ENCODE data around the gene VSTM2A.

VSTM2A gene

GRCh38 chr7:54545241-54545563 is 3.0 kb downstream of the VSTM2A start:
- no peak for TF ChIP-seq CTCF (IDR thresholded peaks at IDR 0.05; ENCODE audit: low read depth, low read length)
- H3K4me3 ChIP-seq (replicated peaks in 1 of 2; ENCODE audit: low read depth in 2 of 2, low read length in 2 of 2), result no peak overlapping the region
- no peak for DNase-seq (ENCODE audit: low read depth in 2 of 2)

DNA sequence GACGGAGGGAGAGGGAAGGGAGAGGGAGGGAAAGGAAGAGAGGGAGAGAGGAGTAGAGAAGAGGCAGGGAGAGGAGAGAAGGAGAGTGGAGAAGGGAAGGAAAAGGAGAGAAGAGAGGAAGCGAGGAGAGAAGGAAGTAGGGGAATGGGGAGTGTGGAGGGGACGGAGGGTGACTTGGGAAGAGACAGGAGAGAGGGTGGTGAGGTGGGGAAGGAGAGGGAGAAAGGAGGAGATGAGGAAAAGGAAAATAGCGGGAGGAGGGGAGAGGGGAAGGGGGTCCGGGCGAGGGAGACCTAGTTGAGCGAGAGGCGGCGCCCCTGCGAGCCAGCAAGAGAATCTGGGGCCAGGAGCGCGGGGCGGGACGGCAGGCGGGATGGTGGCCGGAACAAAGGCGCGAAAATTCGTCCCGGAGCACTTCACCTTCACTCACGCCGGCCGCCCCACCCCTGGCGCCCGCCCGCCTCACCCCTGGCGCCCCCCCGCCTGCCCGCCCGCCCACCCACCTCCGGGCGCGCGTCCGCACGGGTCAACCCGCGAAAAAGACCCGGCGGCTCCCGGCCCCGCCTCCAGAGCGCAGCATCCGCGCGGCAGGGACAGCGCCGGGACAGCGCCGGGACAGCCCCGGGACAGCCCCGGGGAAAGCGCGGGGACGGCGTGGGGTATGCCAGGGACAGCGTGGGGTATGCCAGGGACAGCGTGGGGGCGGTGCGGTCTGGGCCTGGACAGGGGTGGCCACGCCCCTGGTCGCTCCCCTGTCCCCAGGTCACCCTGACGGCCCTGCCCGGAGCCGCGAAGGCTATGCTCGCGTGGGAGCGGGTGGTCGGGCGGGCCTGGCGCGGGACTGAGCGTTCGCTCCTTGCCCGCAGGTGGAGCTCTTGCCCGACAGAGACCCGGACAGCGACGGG is 4.2 kb downstream of the VSTM2A start:
- H3K4me3 ChIP-seq (replicated peaks in 1 of 2; ENCODE audit: low read depth in 2 of 2, low read length in 2 of 2), result no peak overlapping the region
- peak; percentile 2 for TF ChIP-seq CTCF (IDR thresholded peaks at IDR 0.05; ENCODE audit: low read depth, low read length)
- no peak for DNase-seq (ENCODE audit: low read depth in 2 of 2)

DNA sequence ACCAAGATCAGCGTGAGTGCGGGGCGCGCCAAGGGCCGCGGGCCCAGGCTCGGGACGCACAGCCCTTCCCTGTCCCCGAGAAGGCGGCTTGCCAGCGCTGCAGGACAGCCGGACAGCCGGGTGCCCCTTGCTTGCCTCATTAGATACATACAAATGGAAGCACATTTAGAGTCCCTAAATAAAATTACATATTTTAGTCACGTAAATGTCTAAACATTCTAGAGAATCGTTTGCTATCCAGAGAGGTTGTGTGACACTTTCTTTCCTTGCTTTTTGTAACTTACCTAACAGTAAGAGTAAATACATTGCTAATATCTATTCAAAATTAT is 4.8 kb downstream of the VSTM2A start:
- no peak for DNase-seq (ENCODE audit: low read depth in 2 of 2)
- no peak overlapping the region for H3K4me3 ChIP-seq (replicated peaks in 1 of 2; ENCODE audit: low read depth in 2 of 2, low read length in 2 of 2)
- no peak for TF ChIP-seq CTCF (IDR thresholded peaks at IDR 0.05; ENCODE audit: low read depth, low read length)

DNA sequence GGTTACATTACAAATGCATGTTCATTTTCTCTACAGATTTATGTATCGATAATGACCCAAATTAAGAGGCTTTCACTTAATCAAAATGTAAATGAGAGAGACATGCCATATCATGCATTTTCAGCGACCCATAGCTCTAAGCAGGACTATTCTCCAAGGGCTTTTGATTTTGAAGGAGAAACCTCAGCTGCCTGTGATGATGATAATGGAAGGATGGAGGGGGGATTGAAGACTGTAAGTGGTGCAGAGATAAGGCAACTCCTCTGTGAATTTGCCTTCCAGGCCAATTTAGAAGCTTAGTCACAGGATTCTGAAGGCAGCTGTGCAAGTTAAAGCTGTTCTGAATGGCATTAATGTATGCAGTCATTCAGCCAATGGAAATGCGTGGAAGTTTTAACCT is 8.3 kb downstream of the VSTM2A start:
- DNase-seq (ENCODE audit: low read depth in 2 of 2), result no peak
- no peak overlapping the region for H3K4me3 ChIP-seq (replicated peaks in 1 of 2; ENCODE audit: low read depth in 2 of 2, low read length in 2 of 2)
- TF ChIP-seq CTCF (IDR thresholded peaks at IDR 0.05; ENCODE audit: low read depth, low read length), result no peak

- no peak for DNase-seq (ENCODE audit: low read depth in 2 of 2)
- no peak for TF ChIP-seq CTCF (IDR thresholded peaks at IDR 0.05; ENCODE audit: low read depth, low read length)
- H3K4me3 ChIP-seq (replicated peaks in 1 of 2; ENCODE audit: low read depth in 2 of 2, low read length in 2 of 2), result no peak overlapping the region
These were observed 13.9 kb downstream of the VSTM2A start for GRCh38 chr7:54556121-54556520.

GRCh38 chr7:54559401-54559800 is 17.2 kb downstream of the VSTM2A start:
- no peak for TF ChIP-seq CTCF (IDR thresholded peaks at IDR 0.05; ENCODE audit: low read depth, low read length)
- no peak for DNase-seq (ENCODE audit: low read depth in 2 of 2)
- no peak overlapping the region for H3K4me3 ChIP-seq (replicated peaks in 1 of 2; ENCODE audit: low read depth in 2 of 2, low read length in 2 of 2)

DNA sequence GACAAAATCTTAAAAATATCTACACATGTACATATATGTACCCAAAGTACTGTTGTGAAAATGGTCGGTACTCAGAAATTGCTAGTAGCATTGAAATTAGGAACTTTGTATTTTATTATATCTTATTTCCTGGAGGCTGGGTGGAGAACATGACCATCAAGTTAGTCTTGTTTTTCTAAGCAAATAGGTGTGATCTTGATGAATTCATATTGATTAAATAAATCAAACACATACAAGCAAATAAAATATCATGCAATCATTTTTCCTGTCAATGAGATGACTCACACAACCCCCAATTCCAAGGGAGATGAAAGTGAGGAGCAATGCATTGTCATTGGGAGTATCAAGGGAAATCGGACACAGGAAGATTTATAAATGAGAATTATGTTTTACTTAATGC is 18.0 kb downstream of the VSTM2A start:
- no peak for DNase-seq (ENCODE audit: low read depth in 2 of 2)
- no peak for TF ChIP-seq CTCF (IDR thresholded peaks at IDR 0.05; ENCODE audit: low read depth, low read length)
- H3K4me3 ChIP-seq (replicated peaks in 1 of 2; ENCODE audit: low read depth in 2 of 2, low read length in 2 of 2), result no peak overlapping the region
